GM21529 (cell line): ENCODE data around the gene BCAR3.
"Not testable (repeated sequence)": the region's sequence is repeated elsewhere in the genome, so short reads cannot be mapped to it uniquely, and the experiment has no call there.

Source experiments
- ATAC-seq: cut with Tn5 transposase; IDR thresholded peaks from one replicate; pipeline ENCODE4 v1.9.1; 2021; ENCODE audit not compliant: unreplicated experiment

BCAR3 gene

DNA sequence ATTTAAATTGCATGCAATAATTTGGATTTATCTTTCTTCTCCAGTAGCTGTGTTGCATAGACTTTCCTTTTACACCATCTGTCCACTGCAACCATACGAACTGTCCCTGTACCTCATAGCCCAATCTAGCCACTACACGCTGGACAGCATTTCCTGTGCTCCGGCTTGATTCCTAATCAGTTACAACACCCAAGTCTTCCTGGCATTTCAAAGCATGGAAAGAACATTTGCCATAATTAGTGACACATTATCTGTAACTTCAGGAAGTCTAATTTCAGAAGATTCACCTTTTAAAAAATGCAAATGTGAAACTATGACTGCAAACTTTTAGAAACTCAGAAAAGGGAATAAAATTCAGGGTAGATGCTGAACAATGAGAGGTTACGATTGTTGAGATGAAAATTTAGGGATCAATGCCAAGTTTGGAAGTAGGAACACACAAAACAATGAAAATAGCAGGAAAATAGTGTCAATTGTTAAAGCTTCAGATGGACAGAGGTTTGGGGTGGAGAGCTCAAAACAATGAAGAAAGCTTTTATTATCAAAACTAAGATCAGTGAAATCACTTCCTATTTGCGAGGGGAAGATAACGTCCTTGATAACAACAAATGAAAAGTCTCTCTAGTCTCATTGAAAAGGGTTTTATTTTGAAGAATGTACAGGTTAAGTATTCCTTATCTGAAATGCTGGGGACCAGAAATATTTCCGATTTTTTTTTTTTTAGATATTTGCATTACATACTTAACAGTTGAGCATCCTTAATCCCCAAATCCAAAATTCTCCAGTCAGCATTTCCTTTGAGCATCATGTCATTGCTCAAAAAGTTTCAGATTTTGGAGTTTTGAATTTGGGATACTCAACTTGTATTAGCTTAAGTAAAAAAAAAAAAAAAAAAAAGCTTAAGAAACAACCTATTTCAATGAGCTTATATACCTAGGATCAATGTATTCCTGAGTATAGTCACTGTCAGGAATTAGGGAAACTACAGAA, 126.5 kb downstream of the BCAR3 start:
- ATAC-seq, result no peak

- ATAC-seq, result not testable (repeated sequence)
Measured at GRCh38 chr1:93553886-93554490, 127.6 kb downstream of the BCAR3 start.

- no peak for ATAC-seq
Measured at GRCh38 chr1:93552741-93553455, 128.7 kb downstream of the BCAR3 start.

DNA sequence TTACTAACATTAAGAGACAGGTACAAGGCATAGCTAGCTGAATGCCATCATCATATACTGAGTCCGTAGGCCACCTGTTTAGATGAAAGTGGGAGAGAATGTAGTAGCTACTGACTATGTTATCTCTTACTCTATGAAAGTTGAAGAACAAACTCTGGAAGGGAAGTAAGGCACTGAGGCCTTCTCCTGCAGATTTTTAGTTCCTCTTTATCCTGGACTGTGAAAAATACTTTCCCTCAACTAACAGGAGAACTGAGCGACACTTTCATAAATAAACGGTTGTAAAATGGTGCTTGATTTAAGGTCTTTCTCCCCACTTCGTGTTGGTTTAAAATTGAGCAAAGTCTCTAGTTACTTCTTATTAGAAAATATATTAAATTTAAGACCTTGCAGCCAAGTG, 131.8 kb downstream of the BCAR3 start:
- ATAC-seq, result no peak

DNA sequence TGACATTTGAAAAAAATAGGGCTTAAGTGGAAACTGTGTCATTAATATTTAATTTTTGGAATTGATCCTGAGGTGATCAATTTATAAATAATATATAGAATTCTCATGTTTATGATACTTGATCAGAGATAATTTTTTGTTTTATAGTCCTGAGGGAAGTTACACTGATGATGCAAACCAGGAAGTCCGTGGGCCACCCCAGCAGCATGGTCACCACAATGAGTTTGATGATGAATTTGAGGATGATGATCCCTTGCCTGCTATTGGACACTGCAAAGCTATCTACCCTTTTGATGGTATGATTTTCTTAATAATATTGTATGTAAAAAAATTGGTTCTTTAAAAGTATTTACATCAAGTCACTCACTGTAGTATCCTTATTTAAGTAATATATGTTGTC, 132.5 kb downstream of the BCAR3 start:
- no peak for ATAC-seq

- ATAC-seq, result no peak
Measured at GRCh38 chr1:93546162-93546863, 135.3 kb downstream of the BCAR3 start.

GRCh38 chr1:93542398-93542797, 139.2 kb downstream of the BCAR3 start:
- ATAC-seq, result no peak

DNA sequence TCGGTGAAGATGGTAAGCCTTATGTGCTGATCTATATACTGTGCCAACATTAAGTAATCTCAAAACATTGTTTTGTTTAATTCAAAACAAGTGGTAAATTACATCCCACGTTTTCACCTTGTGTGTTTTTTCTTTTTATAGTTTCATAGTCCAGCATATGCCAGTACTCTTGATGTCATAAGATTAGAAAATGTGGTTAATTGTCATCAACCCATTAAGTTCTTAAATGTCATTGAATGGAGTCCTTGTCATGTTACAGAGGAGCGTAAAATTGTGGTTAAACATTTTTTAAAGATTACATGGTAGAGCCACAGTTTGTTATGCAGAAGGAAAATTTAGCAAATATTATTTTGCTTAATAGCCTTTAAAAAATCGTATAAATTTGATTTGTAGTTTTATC, 140.6 kb downstream of the BCAR3 start:
- ATAC-seq, result no peak

DNA sequence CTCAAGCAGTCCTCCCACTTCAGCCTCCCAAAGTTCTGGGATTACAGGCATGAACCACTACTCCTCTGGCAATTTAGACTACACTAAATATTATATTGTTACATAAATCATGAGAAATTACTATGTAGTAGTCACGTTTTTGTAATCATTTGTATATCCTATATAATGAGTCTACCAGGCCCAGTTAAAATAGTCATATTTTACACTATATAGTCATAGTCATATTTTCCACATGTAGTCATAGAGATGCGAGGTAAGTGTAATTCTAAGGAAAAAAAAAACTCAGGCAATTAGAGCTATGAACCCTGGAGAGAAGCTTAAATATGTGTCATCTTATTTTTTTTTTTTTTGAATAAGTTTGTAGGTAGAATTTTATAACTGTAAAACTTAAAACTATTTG, 143.7 kb downstream of the BCAR3 start:
- no peak for ATAC-seq

DNA sequence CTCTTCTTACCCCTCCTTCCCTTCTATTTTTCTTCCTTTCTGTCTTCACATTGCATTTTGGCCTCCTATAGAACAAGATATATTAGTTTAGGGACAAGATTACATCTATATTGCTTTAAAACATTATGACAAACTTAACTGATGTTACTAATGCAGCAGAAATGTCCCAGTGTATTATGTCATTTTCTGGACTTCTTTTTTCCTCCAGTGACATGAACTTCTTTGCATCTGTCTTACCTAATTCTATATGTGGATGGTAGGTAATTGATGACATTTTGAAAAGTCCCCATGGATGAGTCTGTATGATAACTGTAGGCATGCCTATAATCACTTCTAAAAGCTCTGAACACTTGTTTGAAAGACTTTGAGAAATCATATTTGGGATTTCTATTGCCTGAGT, 144.2 kb downstream of the BCAR3 start:
- no peak for ATAC-seq

DNA sequence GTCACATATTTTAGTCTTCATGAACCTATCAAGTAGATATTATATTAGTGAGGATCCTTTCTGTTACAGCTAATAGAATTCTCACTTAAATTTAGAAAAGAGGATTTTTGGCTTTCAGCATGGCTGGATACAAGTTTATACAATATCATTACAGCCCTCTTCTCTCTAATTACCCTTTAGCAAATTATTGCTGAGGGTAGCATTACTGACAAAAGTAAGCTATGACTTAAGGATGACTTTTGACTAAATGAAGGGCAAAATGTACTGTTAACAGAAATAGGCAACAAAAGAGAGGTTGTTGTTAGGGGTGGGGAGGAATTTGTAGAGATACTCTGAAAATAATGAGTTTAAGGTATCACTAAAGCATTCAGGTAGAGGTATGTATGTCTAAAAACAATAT, 148.0 kb downstream of the BCAR3 start:
- no peak for ATAC-seq

GRCh38 chr1:93532780-93533378, 148.8 kb downstream of the BCAR3 start:
- ATAC-seq, result no peak

DNA sequence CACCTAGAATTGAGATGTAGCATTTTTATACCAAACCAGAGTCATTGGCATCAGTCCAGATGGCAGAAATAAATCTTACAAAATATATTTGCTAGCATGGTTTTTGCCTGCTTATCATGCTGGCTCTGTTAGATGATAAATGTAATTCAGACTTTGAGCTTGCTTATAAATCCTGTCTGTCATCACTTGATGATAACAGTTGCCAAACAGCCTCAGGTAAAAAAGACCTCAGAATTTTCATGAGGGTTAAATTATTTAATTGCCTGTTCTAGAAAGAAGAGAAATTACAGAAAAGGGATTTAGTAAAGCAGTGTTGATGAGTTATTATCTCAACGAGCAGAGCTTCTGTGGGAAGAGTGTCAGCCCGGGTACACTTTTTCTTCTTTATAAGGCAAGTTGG, 150.4 kb downstream of the BCAR3 start:
- ATAC-seq, result no peak

DNA sequence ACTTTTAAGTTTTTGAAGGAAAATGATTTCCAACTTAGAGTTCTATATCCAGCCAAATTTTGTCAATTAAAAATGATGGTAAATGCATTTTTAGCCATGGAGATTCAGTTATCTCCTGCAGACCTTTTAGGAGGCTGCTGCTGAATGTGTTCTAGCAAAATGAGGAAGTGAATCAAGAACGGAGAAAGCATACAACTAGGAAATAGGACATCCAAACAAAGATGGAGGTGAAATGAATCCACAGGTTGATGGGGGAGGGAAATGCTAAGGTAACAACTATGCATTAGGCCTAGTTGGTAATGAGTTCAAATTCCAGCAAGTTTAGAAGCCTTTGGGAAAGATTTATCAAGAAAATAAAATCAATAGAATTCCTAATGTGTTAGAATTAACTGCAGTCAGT, 153.2 kb downstream of the BCAR3 start:
- ATAC-seq, result no peak

DNA sequence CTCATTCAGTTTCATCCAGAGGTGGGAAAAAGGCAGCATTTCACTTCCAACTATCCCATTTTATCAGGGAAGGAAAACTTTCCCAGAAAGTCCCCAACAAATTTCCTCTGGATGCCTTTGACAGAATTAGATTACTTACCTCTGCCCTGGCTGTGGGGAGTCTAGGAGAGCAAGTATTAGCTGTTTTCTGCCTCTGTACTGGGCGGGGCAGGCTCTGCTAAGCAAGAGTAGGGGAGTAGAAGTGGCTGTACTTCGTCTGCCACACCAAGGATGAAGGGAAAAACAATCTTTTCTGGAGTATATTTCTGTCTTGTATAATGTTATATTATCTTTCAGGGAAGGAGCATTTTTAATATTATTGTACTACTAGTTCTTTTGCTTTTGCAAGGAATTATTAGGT, 155.2 kb downstream of the BCAR3 start:
- no peak for ATAC-seq

DNA sequence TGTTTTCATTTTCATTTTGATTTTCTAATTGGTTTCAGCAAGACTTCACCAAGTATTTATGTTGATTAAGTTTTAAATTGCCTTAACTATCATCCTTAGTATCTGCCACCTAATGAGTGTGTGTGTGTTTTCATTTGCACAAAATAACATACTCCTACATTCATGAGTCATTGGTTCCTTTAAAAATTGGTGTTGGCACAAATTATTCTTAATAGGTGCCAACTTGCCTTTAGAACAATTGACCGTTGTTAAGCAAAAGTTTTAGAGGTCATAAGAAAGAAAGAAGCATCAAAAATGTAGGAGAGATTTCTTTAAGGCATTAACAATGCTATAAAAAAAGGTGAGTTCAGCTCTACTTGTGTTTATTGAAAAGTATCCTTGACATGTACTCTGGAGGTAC, 156.2 kb downstream of the BCAR3 start:
- ATAC-seq, result no peak

- ATAC-seq, result no peak
Measured at GRCh38 chr1:93522721-93523120, 158.9 kb downstream of the BCAR3 start.

DNA sequence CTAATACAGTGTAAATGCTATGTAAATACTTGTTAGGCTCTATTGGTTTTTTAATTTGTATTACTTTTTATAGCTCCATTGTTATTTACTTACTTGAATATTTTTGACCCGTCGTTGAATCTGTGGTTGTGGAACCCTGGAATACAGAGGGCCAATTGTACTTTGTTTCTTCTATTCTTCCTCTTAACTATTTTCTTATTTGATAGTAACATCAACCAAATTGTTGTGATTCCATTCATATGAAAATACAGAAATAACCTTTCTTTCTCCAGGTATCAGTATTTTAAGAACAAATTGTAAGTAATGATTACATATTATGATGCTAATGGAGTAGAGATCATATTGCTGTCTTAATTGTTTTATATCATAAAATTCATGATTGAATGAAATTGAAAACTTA, 160.0 kb downstream of the BCAR3 start:
- ATAC-seq, result no peak

DNA sequence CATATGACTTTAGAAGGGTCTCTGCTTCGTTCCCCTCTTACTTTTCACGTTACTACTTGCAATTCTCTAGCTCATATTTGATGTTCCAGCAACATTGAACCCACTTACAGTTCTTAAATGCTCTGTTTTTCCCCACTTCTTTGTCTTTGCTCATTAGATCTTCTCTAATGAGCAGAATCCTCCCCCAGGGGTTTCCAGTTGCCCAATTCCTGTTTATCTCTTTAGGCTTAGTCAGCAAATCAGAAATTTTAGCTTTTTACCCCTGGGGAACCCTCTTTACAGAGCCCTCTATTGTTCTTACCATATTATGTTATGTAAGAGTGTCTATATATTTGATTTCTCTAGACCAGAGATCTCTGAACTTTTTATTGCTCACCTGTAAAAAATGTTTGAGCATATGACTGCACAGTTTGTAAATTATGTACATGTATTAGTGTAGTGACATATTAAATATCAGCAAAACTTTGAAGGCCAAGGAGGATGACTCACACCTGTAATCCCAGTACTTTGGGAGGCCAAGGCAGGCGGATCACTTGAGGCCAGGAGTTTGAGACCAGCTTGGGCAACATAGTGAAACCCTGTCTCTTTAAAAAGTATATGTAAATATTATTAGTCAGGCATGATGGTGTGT, 162.3 kb downstream of the BCAR3 start:
- no peak for ATAC-seq

DNA sequence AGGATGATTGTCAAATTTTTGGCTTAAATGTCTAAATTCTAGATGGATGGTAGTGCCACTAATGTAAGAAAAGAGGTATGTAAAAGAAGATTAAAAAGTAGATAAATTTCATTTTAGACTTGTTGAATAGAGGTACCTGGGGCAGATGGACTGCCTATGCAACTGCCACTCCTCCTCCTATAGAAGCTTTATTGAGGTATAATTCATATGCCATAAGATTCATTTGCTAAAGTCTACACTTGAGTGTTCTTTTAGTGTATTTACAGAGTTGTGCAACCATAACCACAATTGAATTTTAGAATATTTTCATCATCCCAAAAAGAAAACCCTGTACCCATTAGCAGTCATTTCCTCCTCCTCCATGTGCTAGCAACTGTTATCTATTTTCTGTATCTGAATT, 163.1 kb downstream of the BCAR3 start:
- no peak for ATAC-seq
